Smooth muscle cell (in vitro differentiated cells): ENCODE data around the gene KANSL1L. TPM values are rescaled to one million over a fixed set of nuclear protein-coding genes. Genes with fewer than 3 reads are reported as not detected.

ENCODE experiments used
- DNase-seq: peaks from one replicate; lab custom pipeline; 2025; ENCODE audit not compliant: unreplicated experiment; lab: John Stamatoyannopoulos, UW
- H2AFZ ChIP-seq: fragments of 200-600 bp; sonication (generic); 2 replicates; pipeline ENCODE4 v1.6.0; 2016; ENCODE audit warnings: antibody characterized with exemption, low read depth, mild to moderate bottlenecking
- H3F3A ChIP-seq: fragments of 200-600 bp; sonication (generic); 2 replicates; pipeline ENCODE4 v1.6.0; 2017; ENCODE audit warnings: antibody characterized with exemption, low read depth
- H3K27ac ChIP-seq: fragments of 200-600 bp; sonication (generic); 2 replicates; pipeline ENCODE4 v1.5.1; 2016; ENCODE audit warnings: low read depth, mild to moderate bottlenecking
- H3K27me3 ChIP-seq: fragments of 200-600 bp; sonication (generic); 2 replicates; pipeline ENCODE4 v1.6.1; 2016; ENCODE audit warnings: low read depth, mild to moderate bottlenecking
- H3K36me3 ChIP-seq: fragments of 200-600 bp; sonication (generic); 2 replicates; pipeline ENCODE4 v1.5.1; 2016; ENCODE audit warnings: low read depth
- H3K4me1 ChIP-seq: fragments of 200-600 bp; sonication (generic); 2 replicates; pipeline ENCODE4 v1.5.1; 2016; ENCODE audit warnings: low read depth
- H3K4me2 ChIP-seq: fragments of 200-600 bp; sonication (generic); 2 replicates; pipeline ENCODE4 v1.6.0; 2016; ENCODE audit warnings: mild to moderate bottlenecking
- H3K4me3 ChIP-seq: fragments of 200-600 bp; sonication (generic); 2 replicates; pipeline ENCODE4 v1.5.1; 2016; ENCODE audit warnings: mild to moderate bottlenecking
- H3K79me2 ChIP-seq: fragments of 200-600 bp; sonication (generic); 2 replicates; pipeline ENCODE4 v1.6.0; 2016; ENCODE audit warnings: low read depth, mild to moderate bottlenecking
- H3K9ac ChIP-seq: fragments of 200-600 bp; sonication (generic); 2 replicates; pipeline ENCODE4 v1.6.0; 2016; ENCODE audit warnings: low read depth
- H3K9me3 ChIP-seq: fragments of 200-600 bp; sonication (generic); replicated peaks from 2 replicates; pipeline ENCODE4 v1.5.1; 2016; ENCODE audit warnings: low read depth
- H4K20me1 ChIP-seq: fragments of 200-600 bp; sonication (generic); 2 replicates; pipeline ENCODE4 v1.6.0; 2016; ENCODE audit warnings: low read depth
- CTCF ChIP-seq: fragments of 200-600 bp; sonication (generic); IDR thresholded peaks from 2 replicates; pipeline ENCODE4 v1.5.1; 2017; ENCODE audit warnings: borderline replicate concordance, mild to moderate bottlenecking, antibody characterized with exemption; ENCODE audit not compliant: insufficient read depth, poor library complexity, severe bottlenecking
- WGBS: methylation state at CpG from one replicate; pipeline ENCODE4 v1.1.7; 2016; ENCODE audit warnings: low lambda C conversion rate; 5-methylcytosine and 5-hydroxymethylcytosine counted together
- polyA plus RNA-seq: library from polyadenylated mRNA; unstranded; fragments of >200 nt; fragmentation: Nextera tagmentation; extraction: Ambion mirVana; gene quantifications from 2 replicates; pipeline ENCODE4 v1.2.1, GENCODE V29; 2016
- total RNA-seq: library from RNA; depleted of rRNA; stranded (reverse); fragments of >200 nt; gene quantifications from 2 replicates; pipeline ENCODE4 v1.2.3, GENCODE V29; 2014

The KANSL1L gene
- total and polyA plus RNA-seq, 2 experiments from 2014 or later, result 3.6 to 27.0 TPM

- Histone ChIP-seq H3F3A (no peaks in the 10 kb centered on the region), H3K9me3 (no peaks in the 10 kb centered on the region), H3K79me2 (peaks cover 57% of the 10 kb centered on the region), H3K4me2 (peak overlapping the region; percentile 90), H3K27ac (no peak overlapping the region), H3K4me1 (peaks cover 10% of the 10 kb centered on the region), H4K20me1 (peaks cover 48% of the 10 kb centered on the region), H2AFZ (peak overlapping the region; percentile 88), H3K36me3 (no peaks in the 10 kb centered on the region), H3K27me3 (no peaks in the 10 kb centered on the region), H3K9ac (peak overlapping the region; percentile 66), H3K4me3 (peak overlapping the region; percentile 79)
- WGBS, result 51% methylated on average over 2 of the region's 2 CpGs
- no peak for TF ChIP-seq CTCF
- DNase-seq, result no peak
Measured at GRCh38 chr2:210003359-210003758, 167.8 kb downstream of the KANSL1L start.

GRCh38 chr2:210002158-210003157 lies 168.8 kb downstream of the KANSL1L start, which contains the start of gene RPE:
Gene RPE (plus strand): TSS chr2:210002638. CDS start chr2:210002662, 24 bp downstream.
- Histone ChIP-seq H3K4me2 (peak within 1 kb of the TSS; percentile 90), H3K27me3 (no peaks in the 10 kb centered on the region), H3K79me2 (peaks cover 48% of the 10 kb centered on the region), H3K4me1 (peaks cover 10% of the 10 kb centered on the region), H2AFZ (peak within 1 kb of the TSS; percentile 98), H4K20me1 (peaks cover 41% of the 10 kb centered on the region), H3K9ac (peak within 1 kb of the TSS; percentile 66), H3F3A (no peaks in the 10 kb centered on the region), H3K36me3 (no peaks in the 10 kb centered on the region), H3K9me3 (no peaks in the 10 kb centered on the region), H3K27ac (peak within 1 kb of the TSS; percentile 24), H3K4me3 (peak within 1 kb of the TSS; percentile 79)
- TF ChIP-seq CTCF, result no peak
- WGBS, result 2% methylated on average over 54 of the region's 58 CpGs
- peak; percentile 83 for DNase-seq

GRCh38 chr2:210000464-210001324 lies 170.5 kb downstream of the KANSL1L start:
- no peak overlapping the region for H3K4me3 ChIP-seq
- no peaks in the 10 kb centered on the region for H3K27me3 ChIP-seq
- H2AFZ ChIP-seq, result no peak overlapping the region
- no peaks in the 10 kb centered on the region for H3F3A ChIP-seq
- no peak overlapping the region for H3K4me2 ChIP-seq
- DNase-seq, result no peak
- peaks cover 30% of the 10 kb centered on the region for H3K79me2 ChIP-seq
- peaks cover 10% of the 10 kb centered on the region for H3K4me1 ChIP-seq
- no peaks in the 10 kb centered on the region for H3K9me3 ChIP-seq
- peaks cover 23% of the 10 kb centered on the region for H4K20me1 ChIP-seq
- H3K36me3 ChIP-seq, result no peaks in the 10 kb centered on the region
- H3K27ac ChIP-seq, result no peak overlapping the region
- 98% methylated on average over 25 of the region's 32 CpGs for WGBS
- no peak for TF ChIP-seq CTCF
- no peak overlapping the region for H3K9ac ChIP-seq
